ENCODE measurements around the gene CD2AP.

The CD2AP gene

GRCh38 chr6:47520282-47520681, 42.7 kb downstream of the CD2AP start:
- peaks cover 98% of the 10 kb centered on the region for H3K79me2 ChIP-seq (ENCODE audit: insufficient read depth, low read length)
- no peaks in the 10 kb centered on the region for H3K9me3 ChIP-seq (ENCODE audit: insufficient read depth, low read length)
- H3K27ac ChIP-seq (ENCODE audit: low read depth, low read length), result no peak overlapping the region
- H4K20me1 ChIP-seq (ENCODE audit: low read depth, low read length), result peaks cover 58% of the 10 kb centered on the region
- H3F3A ChIP-seq (ENCODE audit: insufficient read depth), result peaks cover 11% of the 10 kb centered on the region
- no peak overlapping the region for H2AFZ ChIP-seq (ENCODE audit: low read depth, low read length, severe bottlenecking)
- peaks cover 3% of the 10 kb centered on the region; the same call in 1 of the 2 replicates for H3K36me3 ChIP-seq (ENCODE audit: low read length)
- H3K4me3 ChIP-seq (ENCODE audit: insufficient read depth, low read length, poor library complexity, severe bottlenecking), result no peak overlapping the region
- H3K9me2 ChIP-seq (replicated peaks; ENCODE audit: insufficient read depth, low read length), result no peaks in the 10 kb centered on the region
- TF ChIP-seq CTCF (IDR thresholded peaks at IDR 0.05; ENCODE audit: insufficient read depth, low read length, poor library complexity, severe bottlenecking) (no peak), EZH2phosphoT487 (conservative IDR thresholded peaks at IDR 0.05; ENCODE audit: low read length) (no peak)
- no peak overlapping the region for H3K9ac ChIP-seq (ENCODE audit: low read length)
- H3K4me2 ChIP-seq (ENCODE audit: low read depth, low read length, poor library complexity, severe bottlenecking), result no peak overlapping the region
- H3K27me3 ChIP-seq (ENCODE audit: low read length), result no peaks in the 10 kb centered on the region

- no peak overlapping the region for H3K27ac ChIP-seq (ENCODE audit: low read depth, low read length)
- peaks cover 56% of the 10 kb centered on the region for H4K20me1 ChIP-seq (ENCODE audit: low read depth, low read length)
- H3K79me2 ChIP-seq (ENCODE audit: insufficient read depth, low read length), result peaks cover 98% of the 10 kb centered on the region
- TF ChIP-seq CTCF (IDR thresholded peaks at IDR 0.05; ENCODE audit: insufficient read depth, low read length, poor library complexity, severe bottlenecking) (no peak), EZH2phosphoT487 (conservative IDR thresholded peaks at IDR 0.05; ENCODE audit: low read length) (no peak)
- H2AFZ ChIP-seq (ENCODE audit: low read depth, low read length, severe bottlenecking), result no peak overlapping the region
- no peaks in the 10 kb centered on the region for H3K9me3 ChIP-seq (ENCODE audit: insufficient read depth, low read length)
- no peaks in the 10 kb centered on the region for H3K9me2 ChIP-seq (replicated peaks; ENCODE audit: insufficient read depth, low read length)
- no peak overlapping the region for H3K9ac ChIP-seq (ENCODE audit: low read length)
- H3K4me2 ChIP-seq (ENCODE audit: low read depth, low read length, poor library complexity, severe bottlenecking), result no peak overlapping the region
- no peaks in the 10 kb centered on the region for H3K27me3 ChIP-seq (ENCODE audit: low read length)
- H3K36me3 ChIP-seq (ENCODE audit: low read length), result peaks cover 9% of the 10 kb centered on the region; the same call in 1 of the 2 replicates
- H3F3A ChIP-seq (ENCODE audit: insufficient read depth), result peaks cover 8% of the 10 kb centered on the region; the same call in 1 of the 2 replicates
- no peak overlapping the region for H3K4me3 ChIP-seq (ENCODE audit: insufficient read depth, low read length, poor library complexity, severe bottlenecking)
These were observed 44.4 kb downstream of the CD2AP start for GRCh38 chr6:47521961-47522360.

GRCh38 chr6:47524136-47524845, 46.7 kb downstream of the CD2AP start:
- peaks cover 98% of the 10 kb centered on the region for H3K79me2 ChIP-seq (ENCODE audit: insufficient read depth, low read length)
- H3K9me2 ChIP-seq (replicated peaks; ENCODE audit: insufficient read depth, low read length), result no peaks in the 10 kb centered on the region
- no peaks in the 10 kb centered on the region for H3K27me3 ChIP-seq (ENCODE audit: low read length)
- no peaks in the 10 kb centered on the region for H3K9me3 ChIP-seq (ENCODE audit: insufficient read depth, low read length)
- no peak overlapping the region for H3K4me3 ChIP-seq (ENCODE audit: insufficient read depth, low read length, poor library complexity, severe bottlenecking)
- no peak overlapping the region for H3K4me2 ChIP-seq (ENCODE audit: low read depth, low read length, poor library complexity, severe bottlenecking)
- peaks cover 39% of the 10 kb centered on the region for H4K20me1 ChIP-seq (ENCODE audit: low read depth, low read length)
- peaks cover 8% of the 10 kb centered on the region; the same call in 1 of the 2 replicates for H3F3A ChIP-seq (ENCODE audit: insufficient read depth)
- H3K27ac ChIP-seq (ENCODE audit: low read depth, low read length), result no peak overlapping the region
- no peak overlapping the region for H2AFZ ChIP-seq (ENCODE audit: low read depth, low read length, severe bottlenecking)
- H3K9ac ChIP-seq (ENCODE audit: low read length), result no peak overlapping the region
- TF ChIP-seq CTCF (IDR thresholded peaks at IDR 0.05; ENCODE audit: insufficient read depth, low read length, poor library complexity, severe bottlenecking) (no peak), EZH2phosphoT487 (conservative IDR thresholded peaks at IDR 0.05; ENCODE audit: low read length) (no peak)
- peaks cover 14% of the 10 kb centered on the region; the same call in 1 of the 2 replicates for H3K36me3 ChIP-seq (ENCODE audit: low read length)
